ENCODE data around the gene PAPOLB.

DNA sequence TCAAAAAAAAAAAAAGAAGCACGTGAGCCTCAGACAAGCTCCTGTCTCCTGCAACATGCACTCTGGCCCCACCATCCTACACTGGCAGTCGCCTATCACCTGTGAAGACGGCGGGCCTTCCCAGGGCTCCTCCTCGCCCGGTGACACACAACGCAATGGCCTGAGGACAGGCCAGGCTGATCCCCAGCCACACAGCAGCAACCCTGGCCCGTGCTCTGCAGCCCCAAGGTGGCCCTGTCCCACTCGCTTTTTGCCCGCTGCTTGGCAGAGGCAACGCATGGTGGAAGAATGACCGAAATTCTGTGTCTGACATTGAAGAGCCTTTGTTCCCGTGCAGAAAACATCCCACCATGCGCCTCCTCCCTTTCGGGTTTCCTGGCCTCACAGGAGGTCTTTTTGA is 13.6 kb upstream of the PAPOLB start:
- TF ChIP-seq, protein P1, sequence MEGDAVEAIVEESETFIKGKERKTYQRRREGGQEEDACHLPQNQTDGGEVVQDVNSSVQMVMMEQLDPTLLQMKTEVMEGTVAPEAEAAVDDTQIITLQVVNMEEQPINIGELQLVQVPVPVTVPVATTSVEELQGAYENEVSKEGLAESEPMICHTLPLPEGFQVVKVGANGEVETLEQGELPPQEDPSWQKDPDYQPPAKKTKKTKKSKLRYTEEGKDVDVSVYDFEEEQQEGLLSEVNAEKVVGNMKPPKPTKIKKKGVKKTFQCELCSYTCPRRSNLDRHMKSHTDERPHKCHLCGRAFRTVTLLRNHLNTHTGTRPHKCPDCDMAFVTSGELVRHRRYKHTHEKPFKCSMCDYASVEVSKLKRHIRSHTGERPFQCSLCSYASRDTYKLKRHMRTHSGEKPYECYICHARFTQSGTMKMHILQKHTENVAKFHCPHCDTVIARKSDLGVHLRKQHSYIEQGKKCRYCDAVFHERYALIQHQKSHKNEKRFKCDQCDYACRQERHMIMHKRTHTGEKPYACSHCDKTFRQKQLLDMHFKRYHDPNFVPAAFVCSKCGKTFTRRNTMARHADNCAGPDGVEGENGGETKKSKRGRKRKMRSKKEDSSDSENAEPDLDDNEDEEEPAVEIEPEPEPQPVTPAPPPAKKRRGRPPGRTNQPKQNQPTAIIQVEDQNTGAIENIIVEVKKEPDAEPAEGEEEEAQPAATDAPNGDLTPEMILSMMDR (IDR thresholded peaks at IDR 0.05; ENCODE audit: poor library complexity) = no peak
- no peak for TF ChIP-seq EZH2 (IDR thresholded peaks at IDR 0.05; ENCODE audit: borderline replicate concordance)
